Activated T-helper 9 cell treated with anti-CD3 and anti-CD28 coated beads, Interleukin-2, amount 50 U/mL, for 16 hours (primary cell): ENCODE measurements around the gene MYO16.

ENCODE experiments used
- DNase-seq: peaks from one replicate; pipeline ENCODE4 v3.0.0-alpha.2; 2020; ENCODE audit warnings: low read depth

The MYO16 gene

DNA sequence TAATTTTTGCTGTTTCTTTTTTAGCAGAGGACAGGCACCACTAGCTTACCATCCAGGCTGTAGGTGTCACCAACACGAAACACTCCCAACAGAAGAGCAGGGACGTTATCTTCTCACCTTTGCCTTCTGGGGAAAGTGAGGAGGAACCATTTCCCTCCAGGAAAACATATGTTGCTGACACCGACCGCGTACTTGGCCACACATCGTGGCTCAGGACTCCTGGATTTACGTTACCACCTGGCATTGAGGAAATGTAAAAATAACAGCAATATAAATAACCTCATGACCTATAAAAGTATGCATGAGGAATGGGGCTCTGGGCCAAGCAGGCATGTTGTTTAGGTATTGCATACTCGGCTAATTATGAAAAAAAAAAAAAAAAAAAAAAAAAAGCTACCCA lies 525.1 kb downstream of the MYO16 start:
- DNase-seq, result no peak

DNA sequence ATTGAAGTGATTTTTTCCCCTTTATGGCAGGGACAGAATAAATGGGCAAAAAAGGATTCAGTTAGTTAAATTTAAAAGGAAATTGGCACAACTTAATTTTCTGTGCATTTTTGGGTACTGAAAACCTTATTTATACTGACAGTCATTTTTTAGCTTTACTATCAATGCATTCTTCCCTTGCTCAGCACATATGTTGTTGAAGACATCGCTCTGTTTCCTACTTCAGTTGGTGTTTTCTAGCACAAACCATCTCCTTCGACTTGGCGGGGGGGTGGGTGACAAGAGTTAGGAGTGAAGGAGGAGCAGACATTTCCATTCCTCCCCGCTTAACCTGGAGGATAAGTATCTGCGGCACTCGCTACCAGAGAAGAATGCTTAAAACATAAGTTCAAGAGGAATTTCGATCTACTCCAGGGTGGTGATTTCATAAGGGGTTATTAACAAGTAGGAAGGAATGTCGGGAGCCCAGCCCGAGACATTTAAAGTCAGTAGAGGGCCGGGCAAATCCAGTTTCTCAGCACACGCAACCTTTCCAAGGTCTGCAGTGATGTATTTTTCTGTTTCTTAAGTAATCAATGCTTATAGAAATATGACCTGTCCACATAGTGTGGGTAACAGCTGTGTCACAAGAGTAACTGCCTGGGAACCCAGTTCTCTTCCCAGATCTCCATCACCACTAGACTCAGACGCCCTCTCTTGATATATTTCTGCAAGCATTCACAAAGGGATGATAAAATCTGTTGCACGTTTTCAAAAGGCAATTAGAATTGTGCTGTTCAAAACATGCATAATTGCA lies 525.8 kb downstream of the MYO16 start:
- DNase-seq, result no peak

DNA sequence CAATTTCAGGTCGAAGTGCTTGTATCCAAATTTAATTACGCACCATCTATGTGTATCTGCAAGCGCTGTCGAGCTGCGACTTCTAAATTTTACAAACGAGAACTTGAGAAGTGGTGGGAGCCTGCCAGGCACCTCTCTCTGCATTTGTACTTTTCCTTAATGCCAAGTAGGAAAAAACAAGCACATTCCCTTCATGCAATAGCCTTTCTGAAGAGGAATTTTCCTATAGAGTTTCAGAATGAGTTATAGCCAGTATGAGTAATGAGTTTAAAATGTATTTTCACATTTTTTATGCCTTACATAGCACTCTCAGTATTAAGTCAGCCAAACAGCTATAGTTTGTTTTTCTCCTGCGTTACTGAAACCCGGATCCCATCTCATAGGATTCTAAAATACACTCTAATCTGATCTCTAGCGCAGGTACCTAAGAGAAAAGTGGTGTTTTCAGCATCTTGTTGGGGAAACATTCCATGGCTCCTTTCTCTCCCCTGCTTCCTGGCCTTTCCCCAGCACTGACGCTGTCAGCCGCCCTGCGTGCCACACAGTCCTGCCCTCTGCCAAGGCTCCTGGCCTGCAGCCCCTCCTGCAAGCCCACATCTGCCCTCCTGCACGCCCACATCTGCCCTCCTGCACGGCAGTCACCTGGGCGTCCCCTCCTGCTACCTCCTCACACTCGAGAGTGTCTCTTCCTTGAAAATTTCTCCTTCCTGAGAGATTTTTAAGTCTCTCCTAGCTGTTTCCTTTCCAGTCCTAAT lies 526.9 kb downstream of the MYO16 start:
- DNase-seq, result no peak

DNA sequence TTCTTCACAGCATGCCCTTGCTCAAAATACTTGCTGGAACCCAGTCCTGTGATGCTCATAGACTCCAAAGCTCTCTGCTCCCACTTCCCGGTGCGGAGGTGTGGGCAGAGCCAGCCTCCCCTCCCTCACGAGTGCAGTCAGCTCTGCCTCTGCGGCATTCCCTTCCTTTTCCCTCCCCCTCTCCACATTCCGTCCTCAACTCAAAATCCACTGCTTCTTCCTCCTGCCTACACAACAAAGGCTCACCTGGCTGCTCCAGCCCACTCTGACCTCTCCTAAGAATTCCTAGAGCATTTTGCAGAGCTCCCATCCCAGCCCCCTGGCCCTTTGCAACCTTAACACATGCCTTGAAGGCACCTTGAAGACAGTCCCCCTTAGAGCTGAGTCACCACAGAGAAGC lies 527.9 kb downstream of the MYO16 start:
- DNase-seq, result no peak

DNA sequence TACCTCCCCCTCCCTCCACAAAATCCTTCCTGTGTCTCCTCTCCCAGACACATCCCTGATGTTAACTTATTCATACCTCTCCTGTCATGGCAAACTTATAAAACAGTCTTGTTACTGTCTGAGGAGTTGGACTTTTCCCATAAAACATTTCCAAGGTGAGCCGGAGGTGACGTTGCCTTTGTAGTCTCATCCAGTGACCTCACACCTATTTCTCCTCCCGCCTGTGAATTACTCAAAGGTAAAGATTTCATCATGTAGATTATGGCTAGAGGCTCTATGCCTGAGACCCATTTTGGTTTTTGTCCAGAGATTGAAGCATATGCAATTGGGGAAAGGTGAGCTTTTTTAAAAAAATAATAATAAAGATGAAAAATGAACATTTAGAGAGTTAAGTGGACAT lies 529.0 kb downstream of the MYO16 start:
- DNase-seq, result no peak

DNA sequence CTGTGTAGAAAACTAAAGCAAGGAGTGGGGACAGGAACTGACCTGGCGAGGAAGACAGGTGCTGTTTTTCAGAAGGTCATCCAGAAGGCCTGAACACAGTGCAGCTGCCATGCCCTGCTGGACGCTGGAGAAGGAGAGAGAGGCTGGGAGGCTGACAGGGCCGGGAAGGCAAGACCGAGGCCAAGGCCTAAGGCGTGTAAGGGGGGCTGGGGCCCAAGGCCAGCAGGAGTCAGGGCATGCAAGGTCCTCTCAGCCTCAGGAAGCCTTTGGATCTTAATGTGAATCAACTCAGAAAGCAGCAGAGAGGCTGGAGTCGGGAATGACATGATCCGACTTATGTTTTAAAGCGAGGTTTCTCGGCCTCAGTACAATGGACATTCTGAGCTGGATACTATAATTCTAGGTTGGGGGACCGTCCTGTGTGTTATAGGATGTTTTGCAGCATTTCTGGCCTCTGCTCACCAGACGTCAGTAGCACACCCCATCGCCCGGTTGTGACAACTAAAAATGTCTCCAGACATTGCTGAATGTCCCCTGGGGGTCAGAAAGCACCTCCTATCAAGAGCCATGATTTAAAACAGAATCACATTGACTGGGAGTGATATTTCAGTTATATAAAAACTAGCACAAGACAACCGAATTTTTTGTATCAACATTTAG lies 530.4 kb downstream of the MYO16 start:
- DNase-seq, result no peak

DNA sequence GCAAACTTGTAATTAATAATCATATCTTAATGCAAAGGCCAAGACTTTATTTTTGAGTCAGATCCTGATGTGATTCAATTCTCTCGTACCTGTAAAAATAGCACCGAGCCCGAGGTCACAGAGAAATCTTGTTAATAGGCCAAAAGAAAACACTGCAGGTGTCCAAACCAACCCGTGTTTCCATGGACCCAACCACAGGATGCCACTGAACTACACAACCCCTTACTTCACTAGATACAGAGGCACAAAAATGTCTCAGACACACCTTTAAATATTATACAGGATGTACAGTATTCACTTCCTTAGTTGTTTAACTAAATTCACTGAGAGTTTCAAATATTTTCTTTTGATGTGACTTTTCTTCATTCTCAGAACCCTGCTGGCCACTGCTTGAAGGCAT lies 530.9 kb downstream of the MYO16 start:
- no peak for DNase-seq

DNA sequence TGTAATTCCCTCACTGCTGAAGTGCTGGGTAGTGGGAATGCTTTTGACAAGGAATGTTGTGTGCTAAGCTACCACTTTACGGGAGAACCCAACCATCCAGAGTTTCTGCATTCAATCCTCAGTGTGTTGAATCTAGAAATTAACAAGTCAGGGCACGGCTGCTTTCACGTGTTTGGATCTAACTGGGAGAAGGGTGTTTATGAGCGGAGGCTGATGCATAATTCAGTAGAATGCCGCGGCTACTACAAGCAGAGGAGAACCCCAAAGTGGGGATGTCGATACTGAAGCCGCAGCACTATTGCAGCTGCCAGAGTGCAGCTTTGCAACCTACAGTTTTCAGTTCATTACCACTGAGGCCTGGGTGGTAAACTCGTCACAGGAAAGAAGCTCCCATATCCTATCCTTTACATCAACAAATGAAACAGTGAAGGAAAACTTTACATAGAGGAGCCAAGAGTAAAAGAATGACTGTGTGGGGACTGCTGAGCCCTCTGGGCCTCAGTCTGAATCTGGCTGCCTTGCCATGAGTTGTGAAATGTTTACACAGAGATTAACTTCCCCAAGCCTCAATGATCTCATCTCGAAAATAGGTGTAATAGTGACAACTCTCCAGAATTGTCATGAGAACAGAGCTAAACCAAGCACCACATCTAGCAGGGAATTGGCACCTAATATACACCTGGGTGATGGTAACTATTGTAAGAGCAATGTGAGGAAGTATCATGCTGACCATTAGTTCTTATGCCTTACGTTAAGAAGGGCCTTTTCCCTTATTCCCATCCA lies 531.7 kb downstream of the MYO16 start:
- no peak for DNase-seq

DNA sequence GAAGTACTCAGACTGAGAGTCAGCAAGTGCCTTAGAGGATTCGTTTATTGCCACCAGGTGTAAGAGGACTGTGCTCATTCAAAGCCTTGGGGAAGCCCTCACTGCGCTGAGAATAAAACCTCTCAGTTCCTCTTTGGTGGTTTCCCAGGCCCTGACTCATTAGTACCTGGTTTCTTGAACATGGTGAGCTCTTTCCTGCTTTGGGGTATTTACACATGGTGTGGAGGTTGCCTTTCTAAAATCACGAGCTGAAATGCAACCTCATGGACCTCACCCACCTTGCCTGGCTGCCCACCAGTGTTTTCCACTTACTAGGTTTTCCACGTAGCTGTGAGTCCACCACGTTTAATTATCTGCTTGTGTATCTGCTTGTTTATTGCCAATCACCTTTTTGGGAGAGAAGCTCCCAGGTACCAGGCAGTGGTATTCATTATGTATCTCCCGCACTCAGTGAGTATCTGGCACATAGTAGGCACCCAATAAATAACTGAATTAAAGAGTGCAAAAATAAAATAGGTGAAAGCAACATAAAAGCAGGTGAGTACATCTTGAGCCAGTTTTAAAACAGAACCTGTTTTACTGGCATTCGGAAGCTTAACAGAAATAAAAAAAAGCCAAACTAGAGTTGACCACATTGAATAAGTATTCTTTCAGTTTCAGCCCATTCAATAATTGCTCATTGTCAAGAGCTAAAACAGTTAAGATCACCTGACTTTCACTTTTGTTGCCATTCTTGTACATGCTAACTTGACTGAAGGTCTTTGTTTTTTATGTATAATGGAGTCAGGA lies 533.0 kb downstream of the MYO16 start:
- no peak for DNase-seq

DNA sequence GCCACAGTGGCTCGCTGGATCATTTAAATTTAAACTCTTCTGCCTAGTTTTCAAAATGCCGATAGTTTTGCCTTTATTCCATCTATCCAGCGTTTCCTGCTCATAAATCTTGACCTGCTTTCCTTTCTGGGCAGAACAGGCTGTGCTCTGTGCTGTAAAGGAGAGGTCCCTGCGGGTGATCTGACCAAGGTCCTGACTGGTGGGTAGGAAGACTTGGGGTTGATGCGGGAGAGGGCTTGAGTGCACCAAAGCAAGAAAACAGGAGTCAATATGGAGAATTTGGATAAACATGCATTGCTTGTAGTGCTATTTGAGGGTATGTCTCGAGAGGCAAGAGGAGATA lies 533.6 kb downstream of the MYO16 start:
- no peak for DNase-seq

DNA sequence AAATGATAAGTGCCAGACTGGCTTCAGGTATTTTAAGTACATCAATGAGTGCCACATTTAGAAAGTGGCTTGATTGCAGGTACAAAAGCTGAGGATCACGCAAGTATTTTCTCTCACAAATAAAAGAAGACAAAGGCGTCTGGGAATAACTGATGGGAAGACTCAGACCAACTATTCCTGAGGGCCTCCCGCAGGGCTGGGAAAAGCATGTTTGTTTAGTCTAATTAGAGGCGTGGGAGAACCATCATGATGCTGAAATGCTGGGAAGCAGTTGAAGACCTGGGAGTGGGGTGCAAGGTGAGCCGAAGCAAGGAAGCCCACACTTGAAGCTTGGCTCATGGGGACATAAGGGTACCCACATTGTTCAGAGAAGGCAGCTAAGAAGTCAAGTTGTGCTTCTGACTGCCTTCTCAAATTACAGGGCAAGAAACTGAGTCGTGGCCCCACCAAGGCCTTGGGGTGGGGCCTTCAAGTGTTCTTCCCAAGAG lies 536.0 kb downstream of the MYO16 start:
- DNase-seq, result no peak

DNA sequence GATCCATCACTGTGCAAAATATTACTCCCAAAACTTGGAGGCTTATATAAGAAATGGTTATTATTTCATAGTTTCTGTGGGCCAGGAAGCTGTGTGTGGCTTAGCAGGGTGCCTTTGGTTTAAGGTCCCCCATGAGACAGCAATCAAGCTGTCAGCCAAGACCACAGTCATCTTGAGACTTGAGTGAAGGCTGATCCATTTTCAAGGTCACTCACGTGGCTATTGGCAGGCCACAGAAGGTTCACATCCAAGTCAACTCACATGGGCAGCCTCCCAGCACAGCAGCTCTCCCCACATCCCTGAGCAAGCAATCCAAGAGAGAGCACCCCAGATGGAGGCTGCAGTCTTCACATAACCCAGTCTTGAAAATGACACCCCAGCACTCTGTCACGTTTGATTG lies 537.4 kb downstream of the MYO16 start:
- DNase-seq, result no peak

DNA sequence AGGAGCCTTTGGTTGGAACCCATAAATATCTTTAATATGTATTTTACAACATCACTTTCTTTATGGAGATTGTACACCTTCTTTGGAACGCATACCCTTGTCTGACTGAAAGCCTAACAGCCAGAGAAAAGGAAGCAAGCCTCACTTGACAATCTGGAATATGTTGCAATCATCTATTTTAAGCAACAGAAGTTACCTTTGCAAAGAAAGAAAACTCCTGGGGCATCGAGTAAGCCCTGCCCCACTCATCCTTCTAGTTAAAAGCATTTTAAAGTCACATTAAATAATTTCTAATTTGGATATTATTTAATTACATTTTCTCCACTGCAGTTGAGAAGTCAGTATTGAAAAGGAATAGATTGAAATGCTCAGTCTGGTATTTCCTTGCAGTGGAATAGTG lies 542.7 kb downstream of the MYO16 start:
- no peak for DNase-seq

DNA sequence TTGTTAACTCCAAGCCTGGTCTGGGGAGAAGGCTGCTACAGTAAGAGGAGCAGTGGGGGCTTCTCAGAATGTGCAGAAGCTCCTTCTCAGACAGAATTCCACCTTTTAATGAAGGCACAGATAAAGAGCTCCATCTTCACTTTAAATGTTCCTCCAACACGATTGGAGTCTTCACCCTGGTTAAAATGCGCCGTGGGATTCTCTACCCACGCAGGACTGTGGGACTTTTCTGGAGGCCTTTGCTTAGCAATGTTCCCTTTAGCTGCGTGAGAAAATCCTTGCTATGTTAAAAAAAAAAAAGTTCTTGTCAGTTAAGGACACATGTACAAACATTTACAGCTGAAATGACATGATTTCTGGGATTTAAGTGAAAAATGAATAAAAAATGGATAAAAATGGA lies 546.3 kb downstream of the MYO16 start:
- no peak for DNase-seq

DNA sequence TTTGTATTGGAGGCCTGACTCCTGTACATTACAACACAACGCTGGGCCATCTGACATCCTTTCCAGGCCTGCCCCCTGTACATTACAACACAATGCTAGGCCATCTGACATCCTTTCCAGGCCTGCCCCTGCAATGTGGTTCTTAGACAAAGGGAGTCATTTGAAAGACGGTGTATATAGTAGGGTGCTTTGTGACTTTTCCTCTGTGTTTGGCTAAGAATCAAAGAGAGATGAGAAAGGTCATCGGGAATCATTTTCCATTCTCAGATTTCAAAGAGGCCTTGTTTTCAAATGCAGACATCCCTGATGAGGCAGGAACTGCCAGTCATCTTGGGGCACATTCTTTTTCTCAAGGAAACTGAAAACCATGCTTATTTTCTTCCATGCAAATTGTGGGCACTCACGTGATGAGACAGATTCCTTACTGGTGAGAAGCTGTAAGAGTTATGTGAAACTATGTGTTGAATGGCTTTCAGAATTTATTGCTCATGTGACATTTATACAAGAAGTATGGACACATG lies 551.6 kb downstream of the MYO16 start:
- no peak for DNase-seq

DNA sequence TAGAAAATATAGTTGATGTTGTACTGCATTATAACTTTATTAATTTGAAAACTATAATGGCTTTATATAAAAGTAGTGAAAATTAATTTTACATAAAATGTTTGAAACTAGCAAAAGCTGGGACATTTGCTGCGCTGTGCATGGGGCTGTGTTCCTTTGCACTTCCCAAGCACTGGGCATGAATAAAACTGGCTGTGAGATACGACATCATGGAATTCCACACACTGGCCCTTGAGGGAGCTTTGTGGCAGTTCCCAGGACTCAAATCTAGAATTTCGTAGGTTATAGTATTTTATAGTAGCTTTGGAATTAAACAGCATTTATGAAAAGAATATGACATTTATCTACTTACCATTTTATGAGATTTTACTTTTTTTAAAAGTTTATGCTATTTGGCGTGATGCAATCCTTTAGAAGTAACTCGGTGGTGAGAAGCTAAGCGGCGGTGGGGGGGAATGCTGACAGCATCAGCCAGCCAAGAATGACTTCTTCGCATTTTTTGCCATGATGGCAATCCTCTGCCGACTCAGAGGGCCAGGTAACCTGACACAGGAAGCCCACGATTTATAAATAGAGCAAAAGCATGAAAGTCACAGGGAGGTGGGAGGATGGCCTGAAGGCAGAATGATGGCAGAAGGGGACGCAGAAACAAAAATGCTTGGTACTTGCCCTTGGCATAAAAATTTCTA lies 553.5 kb downstream of the MYO16 start:
- no peak for DNase-seq

DNA sequence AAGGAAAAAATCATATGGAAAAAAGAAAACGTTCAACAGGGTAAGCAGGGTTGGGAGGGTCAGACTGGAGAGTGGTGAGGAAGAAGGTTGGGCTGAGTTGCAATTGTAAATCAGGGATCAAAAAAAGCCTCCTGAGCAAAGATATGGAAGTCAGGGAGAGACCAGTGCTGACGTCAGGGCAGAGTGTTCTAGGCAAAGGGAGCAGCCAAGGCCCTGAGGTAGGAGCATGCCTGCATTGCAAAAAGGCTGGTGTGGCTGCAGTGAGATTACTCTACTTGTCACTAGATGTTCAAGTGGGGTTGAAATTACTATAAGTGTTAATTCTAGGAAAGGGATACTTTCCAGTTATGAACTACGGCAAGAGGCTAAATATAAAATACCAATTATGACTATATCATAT lies 562.0 kb downstream of the MYO16 start:
- DNase-seq, result no peak

DNA sequence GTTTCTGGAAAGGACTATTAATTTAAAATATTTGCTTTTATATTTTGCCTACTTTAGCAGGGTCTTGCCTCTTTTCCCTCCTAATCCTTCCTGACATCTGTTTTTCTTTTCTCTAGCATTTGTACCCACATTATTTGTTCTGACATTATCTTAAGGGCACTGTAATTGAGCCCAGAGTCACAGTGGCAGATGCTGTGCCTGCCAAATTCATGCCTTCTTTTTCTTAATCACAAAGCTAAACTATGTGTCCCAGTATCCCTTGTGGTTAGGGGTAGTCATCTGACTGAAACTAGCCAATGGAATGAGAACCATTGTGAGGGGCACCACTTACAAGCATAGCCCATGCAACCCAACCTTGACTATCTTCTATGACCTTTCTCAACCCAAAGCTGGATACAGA lies 562.9 kb downstream of the MYO16 start:
- no peak for DNase-seq

DNA sequence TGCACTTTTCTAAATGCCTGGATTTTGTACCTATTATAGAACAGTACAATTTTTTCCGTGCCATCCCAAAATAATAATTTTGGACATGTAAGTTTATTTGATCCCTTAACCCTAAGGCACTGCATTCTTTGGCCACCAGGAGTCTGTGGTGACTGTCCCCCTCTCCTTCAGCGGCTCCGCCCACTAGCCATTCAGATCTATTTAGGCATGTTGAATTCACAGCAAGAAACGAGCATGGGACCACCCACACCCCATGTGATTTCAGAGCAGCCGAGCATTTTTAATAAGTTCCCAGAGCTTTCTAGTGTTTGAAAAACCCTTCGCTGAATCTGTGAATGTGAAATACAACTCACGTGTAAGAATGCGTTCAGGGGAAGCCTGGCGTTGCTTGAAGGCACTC lies 567.5 kb downstream of the MYO16 start:
- no peak for DNase-seq

DNA sequence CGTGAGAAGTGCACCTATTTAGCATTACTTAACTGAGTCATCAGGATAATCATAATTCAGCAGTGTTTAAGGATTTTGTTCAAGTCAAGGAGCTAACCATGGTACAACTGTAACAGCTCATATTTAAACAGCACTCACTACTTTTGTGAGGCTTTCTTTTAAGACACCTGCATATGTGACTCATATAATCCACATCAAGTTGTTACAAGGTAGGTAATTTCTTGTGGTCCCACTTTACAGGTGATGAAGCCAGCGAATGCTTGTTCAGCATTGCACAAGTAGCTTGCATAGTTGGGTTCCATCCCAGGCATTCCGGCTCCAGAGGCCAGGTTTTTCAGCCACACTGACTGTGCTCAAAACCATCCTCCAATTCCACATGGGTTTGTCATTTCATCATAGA lies 569.2 kb downstream of the MYO16 start:
- no peak for DNase-seq

DNA sequence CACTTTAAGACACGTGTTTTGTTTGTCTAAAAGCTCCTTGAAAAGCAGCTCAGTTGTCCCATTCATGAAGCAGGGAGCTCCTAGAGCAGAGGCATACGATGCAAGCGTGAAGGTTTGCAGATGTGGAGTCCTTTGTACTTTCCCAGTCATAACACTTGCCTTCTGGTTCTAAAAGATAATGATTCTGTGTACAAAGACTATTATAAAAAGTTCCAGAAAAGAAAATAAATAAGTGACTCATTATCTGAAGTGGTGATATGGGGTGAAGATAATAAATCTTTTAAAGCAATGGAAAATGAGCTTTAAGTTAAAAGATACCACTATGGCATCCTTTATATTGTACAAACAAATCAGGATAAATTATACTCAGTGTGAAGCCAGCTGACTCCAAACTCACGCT lies 569.9 kb downstream of the MYO16 start:
- DNase-seq, result no peak
